22Rv1 (cell line): Measurements from ENCODE around the gene LINC00237.

Experiments
- CTCF ChIP-seq: fragments of 450-650 bp; IDR thresholded peaks from 2 replicates; pipeline ENCODE4 v1.5.1; 2017; ENCODE audit warnings: mild to moderate bottlenecking
- ZFX ChIP-seq: fragments of 450-650 bp; IDR thresholded peaks from 2 replicates; pipeline ENCODE4 v1.6.1; 2017; ENCODE audit warnings: antibody characterized with exemption, borderline replicate concordance

GRCh38 chr20:21102603-21103311, 3.4 kb downstream of the LINC00237 start:
- no peak for TF ChIP-seq CTCF
- no peak for TF ChIP-seq ZFX
